Measurements from ENCODE around the gene ADRA2A.

ADRA2A gene

DNA sequence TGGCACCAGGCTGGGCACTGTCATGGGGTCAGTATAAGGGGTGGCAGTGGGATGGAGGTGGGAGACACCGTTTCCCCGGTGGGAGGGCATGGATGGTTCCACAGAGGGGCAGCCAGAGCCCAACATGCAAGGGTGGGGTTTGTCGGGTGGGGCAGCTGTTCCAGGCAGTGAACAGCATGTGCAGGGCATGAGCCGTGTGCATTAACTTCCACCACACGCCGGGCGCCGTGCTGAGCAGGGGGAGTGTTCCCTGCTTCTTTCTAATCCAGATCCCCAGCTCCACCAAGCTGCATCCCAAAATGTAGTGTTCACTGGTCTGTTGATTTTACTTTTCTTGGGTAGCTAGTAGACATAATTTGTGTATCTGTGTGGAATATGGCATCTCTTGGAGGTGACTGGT lies 29.3 kb downstream of the ADRA2A start:
- in situ Hi-C loops (cut with HindIII; ENCODE audit: low pct_ligation_motif_present, low pct_unique_long_range_greater_than_20kb, low sequenced_read_pairs): no loop called here
- no peak for DNase-seq

DNA sequence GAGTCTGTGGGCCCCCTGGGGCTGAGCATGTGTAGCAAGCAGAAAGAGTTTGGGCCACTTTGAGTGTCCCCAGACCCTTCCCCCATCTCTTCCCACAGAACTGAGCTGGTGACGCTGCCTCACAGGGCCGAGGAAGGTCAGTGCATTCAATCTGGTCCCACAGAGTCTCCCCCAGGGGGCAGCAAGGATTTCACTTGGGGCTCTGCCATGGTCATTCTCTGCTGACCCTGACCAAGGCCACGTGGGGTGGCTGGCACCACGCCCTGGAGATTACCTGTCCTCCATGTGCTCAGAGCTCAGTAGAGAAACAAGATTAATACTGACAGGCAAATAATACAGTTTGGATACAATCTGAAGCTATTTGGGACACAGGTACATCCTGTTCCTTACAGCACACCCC lies 30.2 kb downstream of the ADRA2A start:
- in situ Hi-C loops (cut with HindIII; ENCODE audit: low pct_ligation_motif_present, low pct_unique_long_range_greater_than_20kb, low sequenced_read_pairs): no loop called here
- DNase-seq: no peak

DNA sequence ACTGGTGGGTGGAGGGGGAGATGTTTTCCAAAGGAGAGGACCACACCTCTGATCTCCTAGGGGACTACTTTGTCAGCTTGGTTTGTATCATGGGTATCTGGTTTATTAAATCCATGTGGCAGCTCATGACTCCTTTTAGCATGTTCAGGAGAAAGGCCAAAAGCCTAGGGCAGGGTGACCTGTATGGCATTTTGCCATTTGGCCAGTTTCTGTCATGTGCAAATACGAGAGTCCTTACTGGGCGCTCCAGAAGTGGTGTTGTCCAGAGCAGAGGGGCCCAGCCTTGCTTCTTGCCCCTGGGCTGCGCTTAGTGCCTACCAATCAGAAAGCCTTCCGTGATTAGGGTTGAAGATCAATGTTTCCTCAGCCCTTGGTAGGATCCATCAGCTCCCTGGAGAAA lies 31.0 kb downstream of the ADRA2A start:
- in situ Hi-C loops (cut with HindIII; ENCODE audit: low pct_ligation_motif_present, low pct_unique_long_range_greater_than_20kb, low sequenced_read_pairs): no loop called here
- no peak for DNase-seq

DNA sequence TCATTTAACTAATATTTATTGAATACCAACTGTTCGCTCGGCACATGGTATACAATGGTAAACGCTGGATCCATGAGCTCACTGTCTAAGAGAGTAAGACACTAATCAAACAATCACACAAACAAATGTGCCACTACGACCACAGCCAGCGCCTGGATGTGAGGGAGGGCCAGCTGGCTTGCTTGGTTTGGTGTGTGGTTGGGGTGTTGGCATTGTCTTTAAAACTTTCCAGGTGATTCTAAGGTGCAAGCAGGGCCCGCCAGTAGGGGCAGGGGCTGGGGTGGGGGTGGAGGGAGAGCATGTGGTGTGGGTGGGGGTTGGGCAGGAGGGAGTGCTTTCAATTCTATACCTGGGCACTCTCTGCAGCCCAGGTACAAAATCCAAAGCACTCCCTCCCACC lies 31.6 kb downstream of the ADRA2A start:
- in situ Hi-C loops (cut with HindIII; ENCODE audit: low pct_ligation_motif_present, low pct_unique_long_range_greater_than_20kb, low sequenced_read_pairs): no loop called here
- DNase-seq: no peak

DNA sequence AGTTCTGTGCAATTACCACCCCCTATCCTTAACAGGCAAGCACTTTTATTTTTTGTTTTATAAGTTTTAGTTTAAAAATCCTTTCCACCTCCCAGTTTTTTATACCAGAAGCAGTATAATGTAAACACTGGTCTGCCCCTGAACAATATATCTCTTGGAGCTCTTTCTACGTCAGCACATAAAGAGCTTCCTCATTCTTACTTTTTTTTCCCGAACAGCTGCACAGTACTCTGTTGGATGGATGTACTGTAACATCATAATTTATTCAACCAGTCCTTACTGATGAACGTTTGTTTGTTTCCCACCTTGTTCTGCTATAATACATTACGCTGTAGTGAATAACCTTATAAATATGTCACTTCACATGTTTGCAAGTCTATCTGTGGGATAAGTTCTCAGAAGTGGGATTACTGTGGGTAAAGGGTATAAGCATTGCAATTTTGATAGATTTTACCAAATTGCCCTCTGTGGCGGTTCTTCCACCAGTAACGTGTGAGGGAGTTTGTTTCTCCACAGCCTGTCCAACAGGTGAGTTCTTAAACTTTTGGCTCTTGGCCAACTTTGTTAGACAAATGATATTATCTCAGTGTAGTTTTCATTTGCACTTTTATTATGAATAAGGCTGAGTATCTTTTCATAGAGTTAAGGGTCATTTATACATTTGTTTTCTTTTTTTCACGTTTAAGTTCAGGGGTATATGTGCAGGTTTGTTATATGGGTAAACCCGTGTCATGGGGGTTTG lies 32.8 kb downstream of the ADRA2A start:
- no peak for DNase-seq
- in situ Hi-C loops (cut with HindIII; ENCODE audit: low pct_ligation_motif_present, low pct_unique_long_range_greater_than_20kb, low sequenced_read_pairs): no loop called here

DNA sequence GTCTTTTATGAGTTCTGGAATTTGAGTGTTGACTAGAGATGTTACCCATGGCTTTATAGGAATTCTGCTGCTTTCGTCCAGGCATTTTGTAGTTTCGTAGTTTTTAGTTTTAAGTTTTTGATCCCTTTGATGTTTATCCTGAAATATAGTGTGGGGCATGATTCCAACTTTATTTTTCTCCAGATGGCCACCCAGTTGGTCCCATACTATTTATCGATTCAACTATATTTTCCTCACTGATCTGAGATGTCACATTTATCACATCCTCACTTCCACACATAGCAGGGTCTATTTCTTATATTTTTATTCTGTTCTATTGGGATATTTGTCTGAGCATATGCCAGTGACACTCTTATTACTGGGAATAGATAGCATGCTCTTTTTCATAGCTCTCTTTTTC lies 33.9 kb downstream of the ADRA2A start:
- in situ Hi-C loops (cut with HindIII; ENCODE audit: low pct_ligation_motif_present, low pct_unique_long_range_greater_than_20kb, low sequenced_read_pairs): no loop called here
- DNase-seq: no peak

DNA sequence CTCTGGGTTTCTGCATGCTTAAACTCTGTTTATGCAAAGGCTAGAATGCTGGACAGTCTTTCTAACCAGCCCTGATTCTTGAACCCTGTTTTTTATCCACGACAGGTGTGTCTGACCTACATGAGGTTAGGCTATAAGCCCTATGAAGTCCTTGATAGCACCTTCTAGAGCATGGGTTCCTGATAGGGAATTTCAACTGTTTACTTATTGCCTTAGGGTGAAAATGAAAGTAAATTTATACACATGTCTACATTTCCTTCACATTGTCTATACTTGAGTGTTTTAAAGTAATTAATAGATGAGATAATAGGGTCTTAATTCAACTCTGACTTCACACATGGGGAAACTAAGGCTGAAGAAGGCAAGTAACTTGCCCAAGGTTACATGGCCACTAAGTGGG lies 35.5 kb downstream of the ADRA2A start:
- in situ Hi-C loops (cut with HindIII; ENCODE audit: low pct_ligation_motif_present, low pct_unique_long_range_greater_than_20kb, low sequenced_read_pairs): no loop called here
- DNase-seq: no peak

DNA sequence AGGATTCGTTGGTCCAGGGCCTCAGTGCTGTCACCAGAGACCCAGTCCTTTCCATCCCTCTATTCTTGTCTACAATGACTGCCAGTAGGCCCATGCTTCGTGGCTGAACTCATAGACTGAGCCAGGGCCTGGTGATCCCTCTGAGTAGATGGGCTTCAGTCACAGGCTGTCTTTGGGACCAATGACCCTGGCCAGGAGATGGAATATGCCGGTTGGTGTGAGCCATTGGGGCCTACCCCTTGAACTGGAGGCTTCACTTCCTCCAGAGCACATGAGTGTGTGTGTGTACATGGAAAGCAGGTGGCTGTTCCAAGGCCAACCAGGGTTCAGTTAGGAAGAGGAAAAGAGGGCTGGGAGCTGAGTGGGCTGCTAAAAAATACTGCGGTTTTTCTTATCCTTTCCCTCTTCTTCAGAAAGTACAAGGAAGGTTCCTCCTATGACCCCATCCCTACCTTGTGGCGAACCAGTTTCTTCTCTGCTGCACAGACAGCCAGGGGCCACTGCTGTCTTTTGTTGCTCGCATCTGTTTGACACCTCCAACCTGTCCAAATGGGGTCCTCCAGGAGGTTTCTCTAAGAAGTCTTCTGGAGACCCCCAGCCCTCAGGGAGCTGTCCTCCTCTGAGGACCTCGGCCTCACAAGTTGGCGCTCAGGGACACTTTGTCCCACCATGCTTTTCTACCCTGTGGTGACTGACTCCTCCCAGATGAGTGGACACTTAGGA lies 36.6 kb downstream of the ADRA2A start:
- DNase-seq: no peak
- in situ Hi-C loops (cut with HindIII; ENCODE audit: low pct_ligation_motif_present, low pct_unique_long_range_greater_than_20kb, low sequenced_read_pairs): no loop called here

DNA sequence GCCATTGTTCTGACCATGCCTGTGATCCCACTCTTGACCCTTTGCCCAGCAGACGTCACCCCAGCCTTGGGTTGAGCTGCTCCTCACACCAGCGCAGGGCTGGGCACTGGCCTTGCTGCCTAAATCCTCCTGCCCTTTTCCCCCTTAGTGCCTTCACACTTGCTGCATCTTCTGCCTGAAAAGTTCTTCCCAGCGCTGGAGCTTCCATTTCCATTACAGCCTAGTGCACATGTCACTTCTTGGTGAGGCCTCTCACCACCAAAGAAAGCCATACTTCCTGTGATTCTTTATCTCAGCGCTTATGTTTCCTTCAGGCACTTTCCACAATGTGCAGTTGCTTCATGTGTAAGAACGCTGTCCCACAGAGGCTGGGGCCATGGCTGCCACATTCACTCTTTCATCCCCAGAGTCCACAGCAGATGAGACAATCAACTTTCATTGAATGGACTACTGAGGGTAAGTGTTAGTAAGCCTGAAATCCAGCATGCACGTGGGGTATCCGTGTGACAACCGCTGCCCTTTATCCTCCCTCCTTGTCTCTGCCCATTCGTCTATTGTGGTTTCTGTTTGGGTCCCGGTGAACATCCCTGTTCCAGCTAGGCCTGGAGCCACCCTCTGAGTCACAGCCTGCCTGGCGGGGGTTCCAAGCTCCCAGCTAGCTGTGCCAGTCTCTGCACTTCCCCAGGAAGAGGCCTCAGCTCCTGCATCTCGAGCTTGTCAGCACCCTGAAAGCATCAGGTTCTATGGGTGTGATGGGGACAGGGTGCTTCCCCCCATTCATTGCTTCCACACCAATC lies 37.3 kb downstream of the ADRA2A start:
- no peak for DNase-seq
- in situ Hi-C loops (cut with HindIII; ENCODE audit: low pct_ligation_motif_present, low pct_unique_long_range_greater_than_20kb, low sequenced_read_pairs): no loop called here

DNA sequence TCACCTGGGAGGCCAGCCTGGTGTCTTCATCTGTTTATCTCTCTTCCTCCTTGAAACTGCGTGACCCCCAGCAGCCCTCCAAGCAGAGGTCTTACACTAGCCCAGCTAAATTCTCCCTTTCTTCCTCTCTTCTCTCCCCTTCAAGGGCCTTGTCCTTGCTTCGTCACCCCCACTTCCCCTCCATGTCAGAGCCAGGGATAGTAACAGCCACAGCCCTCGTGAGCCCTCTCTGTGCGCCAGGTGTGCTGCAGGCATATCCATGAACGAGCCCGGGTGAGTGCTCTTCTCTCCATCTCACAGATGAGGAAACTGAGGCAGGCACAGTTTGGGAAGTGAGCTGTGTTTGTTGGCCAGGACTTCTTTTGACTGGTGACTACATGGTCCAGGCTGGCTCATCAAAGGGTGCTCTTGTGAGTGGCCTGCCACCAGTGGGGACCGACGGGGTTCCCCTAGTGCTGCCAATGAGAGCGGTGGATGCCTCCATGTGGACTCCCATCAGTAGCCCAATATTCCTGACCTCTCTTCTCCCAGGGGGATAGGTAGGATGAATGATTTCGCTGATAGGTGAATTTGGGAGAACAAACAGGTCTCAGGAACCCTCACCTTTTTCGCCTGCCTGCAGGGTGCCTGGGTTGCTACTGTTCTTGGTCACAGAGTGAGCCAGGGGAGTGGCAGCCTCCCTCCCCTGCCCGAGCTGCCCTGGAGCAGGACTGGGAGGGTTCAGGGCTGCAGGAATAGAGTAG lies 38.1 kb downstream of the ADRA2A start:
- in situ Hi-C loops (cut with HindIII; ENCODE audit: low pct_ligation_motif_present, low pct_unique_long_range_greater_than_20kb, low sequenced_read_pairs): no loop called here
- DNase-seq: no peak

DNA sequence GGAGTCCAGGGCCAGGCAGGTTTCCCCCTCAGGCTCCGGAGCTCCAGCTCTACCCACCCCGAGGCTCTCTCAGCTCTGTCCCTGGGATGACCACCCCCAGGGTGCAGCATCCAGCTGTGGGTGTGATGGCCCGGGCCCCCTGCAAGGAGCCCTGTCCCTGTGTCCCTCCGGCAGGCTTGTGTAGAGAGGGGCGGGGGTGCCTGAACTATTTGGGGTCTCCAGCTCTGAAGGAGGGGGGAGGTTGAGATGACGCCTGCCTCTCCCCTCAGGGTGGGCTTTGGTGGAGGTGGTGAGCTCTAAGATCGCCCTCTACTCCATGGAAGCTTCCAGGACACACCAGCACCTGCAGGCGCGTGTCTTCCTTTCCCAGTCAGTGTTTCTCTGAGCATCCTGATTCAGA lies 39.4 kb downstream of the ADRA2A start:
- DNase-seq: no peak
- in situ Hi-C loops (cut with HindIII; ENCODE audit: low pct_ligation_motif_present, low pct_unique_long_range_greater_than_20kb, low sequenced_read_pairs): no loop called here

DNA sequence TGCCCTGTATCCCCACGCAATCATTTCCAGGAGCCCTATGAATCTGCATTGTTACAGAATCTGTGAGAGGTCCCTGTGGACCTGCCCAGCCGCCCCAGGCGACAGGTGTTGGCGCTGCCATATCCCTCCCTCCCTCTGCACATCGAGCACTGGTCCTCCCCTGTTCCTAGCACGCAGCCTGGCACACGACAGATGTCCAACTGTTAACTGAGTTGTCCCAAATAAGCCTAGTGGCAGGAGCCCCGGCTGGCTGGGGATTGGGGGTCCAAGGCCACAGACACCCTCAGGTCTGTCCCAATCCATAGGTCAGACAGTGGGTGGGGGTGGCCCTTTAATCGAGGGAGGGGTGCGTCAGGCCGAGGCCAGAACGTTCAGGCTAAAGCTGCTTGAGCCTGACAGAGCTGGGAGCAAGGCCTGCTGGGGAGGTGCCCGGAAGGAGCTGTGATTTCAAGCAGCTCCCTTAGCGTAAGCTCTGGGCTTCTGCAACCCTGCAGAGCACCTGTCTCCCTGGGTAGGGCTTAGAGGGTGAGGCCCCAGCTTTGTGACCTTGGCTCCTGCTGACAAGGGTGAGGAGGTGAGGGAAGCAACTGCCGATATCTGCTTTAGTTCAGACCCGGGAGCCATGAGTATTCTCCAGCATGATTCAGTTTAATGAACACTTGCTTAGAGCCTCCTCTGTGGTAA lies 40.1 kb downstream of the ADRA2A start:
- DNase-seq: no peak
- in situ Hi-C loops (cut with HindIII; ENCODE audit: low pct_ligation_motif_present, low pct_unique_long_range_greater_than_20kb, low sequenced_read_pairs): no loop called here

DNA sequence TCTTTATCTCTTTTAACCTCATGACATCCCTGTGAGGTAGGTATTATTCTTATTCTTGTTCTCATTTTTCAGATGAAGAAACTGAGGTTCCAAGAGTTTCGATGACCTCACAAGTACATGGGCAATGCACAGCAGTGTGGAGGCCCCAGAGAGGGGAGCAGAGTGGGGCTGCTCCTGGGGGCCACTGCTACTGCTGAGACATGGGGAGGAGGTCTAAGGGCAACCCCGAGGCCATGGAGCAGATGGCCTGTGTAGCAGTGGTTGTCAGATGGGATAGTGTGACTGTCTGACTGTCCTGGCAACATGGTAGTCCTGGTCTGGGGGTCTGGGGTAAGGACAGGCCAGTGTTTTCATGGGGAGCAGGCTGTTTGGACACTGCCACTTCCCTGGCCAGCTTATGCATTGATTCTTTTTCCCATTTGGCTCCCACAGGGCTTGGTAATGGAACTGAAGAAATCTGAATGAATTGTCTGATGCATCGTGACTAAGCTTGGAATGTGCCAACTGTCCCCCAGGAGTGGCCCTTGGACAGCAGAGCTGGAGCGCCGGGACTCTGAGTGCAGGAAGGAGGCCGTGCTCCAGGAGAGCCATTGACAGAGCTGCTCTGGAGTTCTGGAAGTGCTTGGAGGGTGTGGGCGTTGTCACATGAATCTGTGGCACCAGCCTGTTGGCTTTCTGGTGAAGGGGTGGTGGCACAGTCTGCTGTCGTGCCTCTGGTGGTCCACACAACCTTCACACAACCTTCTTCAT lies 40.9 kb downstream of the ADRA2A start:
- no peak for DNase-seq

DNA sequence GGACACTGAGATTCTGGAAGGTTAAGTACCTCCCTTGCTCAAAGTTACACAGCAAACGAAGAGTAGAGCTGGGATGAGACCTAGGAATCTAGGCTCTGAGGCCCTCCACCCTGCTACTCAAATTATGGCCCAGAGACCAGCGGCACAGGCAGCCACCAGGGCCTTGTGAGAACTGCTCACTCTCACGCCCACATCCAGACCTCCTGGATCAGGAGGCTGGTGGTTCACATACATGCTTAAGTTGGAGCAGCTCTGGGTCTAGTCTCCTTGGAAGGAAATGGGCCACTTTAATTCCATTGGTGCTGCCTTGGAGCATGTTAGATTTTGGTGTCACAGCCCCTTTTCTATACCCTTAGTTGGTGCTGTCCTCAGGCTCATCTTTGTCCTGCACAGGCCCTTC lies 41.9 kb downstream of the ADRA2A start:
- no peak for DNase-seq
- in situ Hi-C loops (cut with HindIII; ENCODE audit: low pct_ligation_motif_present, low pct_unique_long_range_greater_than_20kb, low sequenced_read_pairs): no loop called here

More for the DNA sequence above, 40.9 kb downstream of the ADRA2A start:
- in situ Hi-C loops (cut with HindIII; ENCODE audit: low pct_ligation_motif_present, low pct_unique_long_range_greater_than_20kb, low sequenced_read_pairs): no loop called here

DNA sequence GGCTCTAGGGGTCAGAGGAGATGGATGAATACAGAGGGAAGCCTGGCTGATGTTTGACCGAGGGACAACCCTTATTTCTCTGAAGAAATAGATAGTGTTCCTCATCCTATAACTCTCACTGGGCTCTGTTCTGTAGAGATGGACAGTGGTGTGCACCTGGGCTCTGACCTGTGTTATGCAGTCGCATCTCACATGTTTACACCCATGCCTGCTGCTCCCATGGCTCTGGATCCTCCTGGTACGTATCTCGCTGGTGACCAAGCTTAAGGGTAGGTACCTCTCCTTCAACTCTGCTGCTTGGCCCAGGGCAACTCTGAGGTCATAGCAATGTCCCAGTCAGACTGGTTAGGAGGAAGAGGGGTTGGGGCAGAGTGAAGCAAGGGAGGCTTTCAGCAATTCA lies 42.8 kb downstream of the ADRA2A start:
- DNase-seq: no peak
- in situ Hi-C loops (cut with HindIII; ENCODE audit: low pct_ligation_motif_present, low pct_unique_long_range_greater_than_20kb, low sequenced_read_pairs): no loop called here

DNA sequence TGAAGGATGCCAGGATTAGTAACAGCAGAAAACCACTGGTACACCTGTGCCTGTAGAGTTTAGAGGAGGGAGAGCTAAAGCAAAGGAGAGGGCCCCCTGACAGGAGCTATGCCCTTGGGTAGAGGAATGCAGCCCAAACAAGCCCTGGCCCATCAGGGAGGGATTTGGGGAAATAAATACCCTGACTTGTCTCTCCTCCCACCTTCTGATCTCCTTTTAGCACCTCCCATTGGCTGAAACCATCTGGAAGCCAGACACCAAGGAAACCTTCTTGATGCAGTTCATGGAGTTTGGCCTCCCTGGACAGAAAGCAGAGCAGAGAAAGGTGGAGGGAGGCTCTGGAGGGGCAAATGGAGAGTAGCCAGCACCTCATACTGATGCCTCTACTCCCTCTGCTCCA lies 45.3 kb downstream of the ADRA2A start:
- no peak for DNase-seq
- in situ Hi-C loops (cut with HindIII; ENCODE audit: low pct_ligation_motif_present, low pct_unique_long_range_greater_than_20kb, low sequenced_read_pairs): no loop called here

DNA sequence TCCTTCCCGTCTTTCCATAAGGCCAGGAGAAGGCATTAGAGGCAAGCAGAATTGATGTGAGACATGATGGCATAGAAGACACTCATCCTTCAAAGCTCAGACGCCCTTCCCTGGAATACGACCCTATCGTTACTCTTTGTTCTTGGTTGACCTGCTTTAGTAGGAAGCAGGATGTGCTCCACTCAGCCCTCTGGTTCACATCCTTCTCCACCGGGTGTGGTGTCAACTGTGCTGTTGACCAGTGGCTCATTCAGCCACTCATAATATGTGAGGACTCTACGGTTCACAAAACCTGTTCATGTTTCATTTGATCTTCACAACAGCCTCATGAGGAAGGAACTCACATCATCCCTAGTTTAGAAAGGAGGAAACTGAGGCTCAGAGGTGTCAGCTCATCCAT lies 47.1 kb downstream of the ADRA2A start:
- no peak for DNase-seq
- in situ Hi-C loops (cut with HindIII; ENCODE audit: low pct_ligation_motif_present, low pct_unique_long_range_greater_than_20kb, low sequenced_read_pairs): no loop called here

DNA sequence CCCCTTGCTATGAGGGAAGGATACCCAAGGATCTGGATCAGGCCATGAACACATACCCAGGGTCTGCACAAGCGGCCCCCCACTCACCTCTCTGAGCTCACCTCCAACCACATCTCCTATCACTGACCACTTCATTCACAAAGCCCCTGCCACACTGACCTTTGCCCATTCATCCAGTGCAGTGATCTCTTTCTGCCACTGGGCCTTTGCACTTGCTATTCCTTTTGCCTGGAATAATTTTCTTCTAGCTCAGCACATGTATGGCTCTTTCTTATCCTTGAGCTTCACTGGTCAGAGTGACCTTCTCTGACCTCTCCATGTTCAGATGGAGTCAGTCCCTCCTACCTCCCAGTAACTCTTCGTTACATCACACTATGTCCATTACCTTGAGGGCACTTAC lies 48.3 kb downstream of the ADRA2A start:
- in situ Hi-C loops (cut with HindIII; ENCODE audit: low pct_ligation_motif_present, low pct_unique_long_range_greater_than_20kb, low sequenced_read_pairs): no loop called here
- no peak for DNase-seq

All from ACHN (cell line).